LoVo (cell line): Measurements from ENCODE around the gene MCL1.
A peak's percentile ranks its signal among the peaks of the same experiment; 100 is the strongest.
"Not testable (repeated sequence)": the region's sequence is repeated elsewhere in the genome, so short reads cannot be mapped to it uniquely, and the experiment has no call there.

Experiments
- DNase-seq: peaks from one replicate; pipeline ENCODE4 v3.0.0-alpha.2; 2016; ENCODE audit warnings: low spot score

Gene MCL1

GRCh38 chr1:150602372-150602771, 23.0 kb upstream of the MCL1 start:
- DNase-seq: not testable (repeated sequence)

GRCh38 chr1:150601540-150601939, 22.1 kb upstream of the MCL1 start:
- DNase-seq: no peak

GRCh38 chr1:150598346-150598745, 18.9 kb upstream of the MCL1 start:
- DNase-seq: not testable (repeated sequence)

GRCh38 chr1:150596976-150597375, 17.6 kb upstream of the MCL1 start:
- no peak for DNase-seq

GRCh38 chr1:150596095-150596892, 16.9 kb upstream of the MCL1 start:
- peak; percentile 40 for DNase-seq

GRCh38 chr1:150582371-150582770, 3.0 kb upstream of the MCL1 start:
- DNase-seq: no peak

GRCh38 chr1:150581962-150582361, 2.6 kb upstream of the MCL1 start:
- DNase-seq: not testable (repeated sequence)

- DNase-seq: not testable (repeated sequence)
Observed at GRCh38 chr1:150581437-150581836, 2.0 kb upstream of the MCL1 start.

GRCh38 chr1:150580966-150581365, 1.6 kb upstream of the MCL1 start:
- DNase-seq: not testable (repeated sequence)

GRCh38 chr1:150579945-150580642, 684 bp upstream of the MCL1 start:
- DNase-seq: no peak

GRCh38 chr1:150578272-150579109, 919 bp downstream of the MCL1 start:
- DNase-seq: peak; percentile 69

GRCh38 chr1:150577557-150578271, 1.7 kb downstream of the MCL1 start:
- DNase-seq: no peak

- DNase-seq: no peak
Observed at GRCh38 chr1:150576794-150577556, 2.4 kb downstream of the MCL1 start.

- DNase-seq: no peak
Observed at GRCh38 chr1:150576367-150576711, 3.1 kb downstream of the MCL1 start.

- DNase-seq: no peak
Observed at GRCh38 chr1:150575518-150576366, 3.7 kb downstream of the MCL1 start.

GRCh38 chr1:150575072-150575489, 4.3 kb downstream of the MCL1 start:
- DNase-seq: no peak

GRCh38 chr1:150574260-150575071, 4.9 kb downstream of the MCL1 start:
- no peak for DNase-seq

GRCh38 chr1:150573648-150574071, 5.8 kb downstream of the MCL1 start:
- not testable (repeated sequence) for DNase-seq

GRCh38 chr1:150572918-150573647, 6.3 kb downstream of the MCL1 start:
- no peak for DNase-seq
